ENCODE data around the gene ARRDC4. TPM values are rescaled to one million over a fixed set of nuclear protein-coding genes. Genes with fewer than 3 reads are reported as not detected.

The ARRDC4 gene
- total RNA-seq, 2 donors from 2014 or later: 29.6 to 31.0 TPM

DNA sequence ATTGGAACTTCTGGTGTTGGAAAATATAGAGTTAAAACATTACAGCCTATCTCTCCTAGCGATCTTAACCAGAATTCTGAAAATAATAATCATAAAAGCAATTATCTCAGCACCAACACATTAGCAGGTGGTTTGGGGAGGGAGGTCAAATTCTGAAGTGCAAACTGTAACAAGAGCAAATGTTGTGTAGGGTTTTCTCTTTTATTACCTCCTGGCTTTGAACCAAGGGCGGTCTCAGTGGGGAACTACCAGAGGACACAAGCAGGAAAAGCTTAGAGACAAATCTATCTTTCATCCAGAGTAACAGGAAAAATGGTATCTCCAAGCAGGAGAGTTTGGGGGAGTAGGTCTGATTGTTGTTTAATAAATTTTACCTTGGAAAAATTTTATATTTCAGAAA is 5.5 kb upstream of the ARRDC4 start:
- Histone ChIP-seq H3K36me3 (replicated peaks in 1 of 2; ENCODE audit: insufficient read depth in 1 of 2, low read depth in 2 of 2) (no peaks in the 10 kb centered on the region), H3K27me3 (no peaks in the 10 kb centered on the region), H3K27ac (no peak overlapping the region), H3K9me3 (no peaks in the 10 kb centered on the region), H3K4me1 (peaks cover 6% of the 10 kb centered on the region), H3K4me3 (no peak overlapping the region)
- TF ChIP-seq, protein P1, sequence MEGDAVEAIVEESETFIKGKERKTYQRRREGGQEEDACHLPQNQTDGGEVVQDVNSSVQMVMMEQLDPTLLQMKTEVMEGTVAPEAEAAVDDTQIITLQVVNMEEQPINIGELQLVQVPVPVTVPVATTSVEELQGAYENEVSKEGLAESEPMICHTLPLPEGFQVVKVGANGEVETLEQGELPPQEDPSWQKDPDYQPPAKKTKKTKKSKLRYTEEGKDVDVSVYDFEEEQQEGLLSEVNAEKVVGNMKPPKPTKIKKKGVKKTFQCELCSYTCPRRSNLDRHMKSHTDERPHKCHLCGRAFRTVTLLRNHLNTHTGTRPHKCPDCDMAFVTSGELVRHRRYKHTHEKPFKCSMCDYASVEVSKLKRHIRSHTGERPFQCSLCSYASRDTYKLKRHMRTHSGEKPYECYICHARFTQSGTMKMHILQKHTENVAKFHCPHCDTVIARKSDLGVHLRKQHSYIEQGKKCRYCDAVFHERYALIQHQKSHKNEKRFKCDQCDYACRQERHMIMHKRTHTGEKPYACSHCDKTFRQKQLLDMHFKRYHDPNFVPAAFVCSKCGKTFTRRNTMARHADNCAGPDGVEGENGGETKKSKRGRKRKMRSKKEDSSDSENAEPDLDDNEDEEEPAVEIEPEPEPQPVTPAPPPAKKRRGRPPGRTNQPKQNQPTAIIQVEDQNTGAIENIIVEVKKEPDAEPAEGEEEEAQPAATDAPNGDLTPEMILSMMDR (IDR thresholded peaks at IDR 0.05): no peak
- no peak for TF ChIP-seq POLR2A (IDR thresholded peaks at IDR 0.05)
- ATAC-seq (no peak), DNase-seq (no peak)
- intact Hi-C loops (cut with DNase I): no loop called here
- WGBS, 2 donors: 75 to 76% methylated on average over 2 of the region's 2 CpGs

DNA sequence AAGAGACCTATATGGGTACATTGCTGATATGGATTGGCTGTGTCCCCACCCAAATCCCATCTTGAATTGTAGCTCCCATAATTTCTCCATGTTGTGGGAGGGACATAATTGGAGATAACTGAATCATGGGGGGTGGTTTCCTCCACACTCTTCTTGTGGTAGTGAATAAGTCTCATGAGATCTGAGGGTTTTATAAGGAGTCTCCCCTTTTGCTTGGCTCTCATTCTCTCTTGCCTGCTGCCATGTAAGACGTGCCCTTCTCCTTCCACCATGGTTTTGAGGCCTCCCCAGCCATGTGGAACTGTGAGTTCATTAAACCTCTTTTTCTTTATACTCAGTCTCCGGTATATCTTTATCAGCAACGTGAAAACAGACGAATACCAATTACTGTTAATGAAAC is 5.0 kb upstream of the ARRDC4 start:
- TF ChIP-seq, protein P1 (IDR thresholded peaks at IDR 0.05): no peak
- TF ChIP-seq POLR2A (IDR thresholded peaks at IDR 0.05): no peak
- H3K36me3 ChIP-seq (replicated peaks in 1 of 2; ENCODE audit: insufficient read depth in 1 of 2, low read depth in 2 of 2): no peaks in the 10 kb centered on the region
- H3K4me1 ChIP-seq: peaks cover 6% of the 10 kb centered on the region
- no peak overlapping the region for H3K27ac ChIP-seq
- H3K27me3 ChIP-seq: no peaks in the 10 kb centered on the region
- ATAC-seq (no peak), DNase-seq (no peak)
- WGBS, 2 donors: 84 to 94% methylated on average over 4 of the region's 4 CpGs
- no peak overlapping the region for H3K4me3 ChIP-seq
- H3K9me3 ChIP-seq: no peaks in the 10 kb centered on the region
- intact Hi-C loops (cut with DNase I): no loop called here

DNA sequence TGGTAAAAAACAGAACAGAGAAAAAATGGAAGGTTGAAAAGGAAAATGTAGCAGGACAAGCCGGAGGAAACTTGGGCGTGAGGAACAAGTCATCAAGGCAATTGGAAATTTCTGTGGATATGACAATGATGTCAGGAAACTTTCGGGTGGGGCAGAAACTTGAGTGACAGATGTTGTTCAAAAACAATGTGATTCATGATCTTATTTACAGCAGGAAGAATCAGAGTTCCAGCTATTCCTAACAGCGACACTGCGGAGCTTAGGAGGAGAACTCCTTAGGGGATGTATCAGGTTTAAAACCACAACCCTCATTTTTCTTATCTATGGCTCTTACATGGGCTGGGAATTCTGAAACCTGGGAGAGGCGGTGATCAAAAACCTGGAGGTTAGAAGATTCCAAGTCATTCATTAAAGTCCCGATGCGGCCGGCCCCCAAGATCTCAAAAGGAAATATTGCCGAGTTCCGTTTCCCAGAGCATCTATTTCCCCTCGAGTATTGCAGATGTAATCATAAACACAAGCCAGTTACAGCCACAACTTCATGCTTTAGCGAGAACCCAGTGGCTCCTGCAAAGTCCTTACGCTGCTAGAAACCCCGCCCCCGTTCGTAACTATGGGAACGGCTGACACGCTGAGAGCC is 659 bp upstream of the ARRDC4 start:
- no peaks in the 10 kb centered on the region for H3K36me3 ChIP-seq (replicated peaks in 1 of 2; ENCODE audit: insufficient read depth in 1 of 2, low read depth in 2 of 2)
- ATAC-seq: no peak
- WGBS, 2 donors: 1 to 2% methylated on average over 18 to 19 of the region's 19 CpGs
- H3K4me1 ChIP-seq: peaks cover 35% of the 10 kb centered on the region
- peak overlapping the region; percentile 55 to 94 (median 73) for H3K27ac ChIP-seq
- no peaks in the 10 kb centered on the region for H3K9me3 ChIP-seq
- intact Hi-C loops (cut with DNase I): no loop called here
- H3K27me3 ChIP-seq: no peaks in the 10 kb centered on the region
- TF ChIP-seq POLR2A (IDR thresholded peaks at IDR 0.05): peak in 1 of 3 donors; percentile 53
- TF ChIP-seq, protein P1 (IDR thresholded peaks at IDR 0.05): no peak
- DNase-seq: no peak
- H3K4me3 ChIP-seq: peak overlapping the region in 1 of 2 donors; percentile 12

DNA sequence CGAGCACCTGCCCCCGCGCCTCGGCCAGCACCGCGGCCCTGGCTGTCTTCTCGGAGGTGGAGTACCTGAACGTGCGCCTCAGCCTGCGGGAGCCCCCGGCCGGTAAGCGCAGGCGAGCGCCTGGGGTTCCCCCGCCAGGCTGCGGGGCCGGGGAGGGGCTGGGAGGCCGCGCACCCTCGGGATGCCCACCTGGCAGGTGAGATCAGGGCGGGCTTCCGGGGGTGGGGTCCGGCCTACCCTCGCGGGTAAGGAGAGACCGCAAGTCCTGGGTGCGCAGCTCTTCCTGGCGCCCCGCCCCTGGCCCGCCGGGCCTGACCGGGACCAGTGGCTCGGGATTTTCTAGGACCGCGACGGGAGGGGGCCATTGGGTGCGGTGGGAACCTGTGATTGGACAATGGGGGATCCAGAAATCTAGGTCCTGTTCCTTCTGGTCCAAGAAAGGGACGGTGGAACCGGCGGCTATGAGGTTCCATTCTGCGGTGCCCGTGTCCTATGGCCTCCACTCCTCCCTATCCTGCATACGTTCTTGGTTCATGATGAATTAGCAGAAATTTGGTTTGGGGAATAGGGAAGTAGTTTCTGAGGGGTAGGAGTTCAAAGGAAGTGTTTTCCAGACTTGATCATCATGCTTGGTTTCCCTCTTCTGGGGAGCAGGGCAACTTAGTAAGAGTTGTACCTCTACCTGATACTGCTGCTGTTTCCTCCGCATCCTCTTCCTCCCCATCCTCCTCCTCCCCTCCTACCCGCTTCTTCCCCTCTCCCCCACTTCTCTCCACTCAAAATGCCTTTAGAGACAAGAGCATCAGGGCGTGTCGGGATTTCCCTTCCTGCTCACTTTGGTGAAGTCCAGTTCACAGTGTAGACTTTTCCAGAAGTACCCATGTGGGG is 808 bp downstream of the ARRDC4 start:
- Histone ChIP-seq H3K4me3 (peak overlapping the region; percentile 75 to 77), H3K4me1 (peaks cover 42% of the 10 kb centered on the region), H3K9me3 (no peaks in the 10 kb centered on the region), H3K27me3 (no peaks in the 10 kb centered on the region), H3K27ac (peak overlapping the region; percentile 87 to 97 (median 94)), H3K36me3 (replicated peaks in 1 of 2; ENCODE audit: insufficient read depth in 1 of 2, low read depth in 2 of 2) (no peaks in the 10 kb centered on the region)
- intact Hi-C loops (cut with DNase I): no loop called here
- ATAC-seq (peak; percentile 4), DNase-seq (peak; percentile 61 to 70 (median 67))
- no peak for TF ChIP-seq POLR2A (IDR thresholded peaks at IDR 0.05)
- TF ChIP-seq, protein P1 (IDR thresholded peaks at IDR 0.05): no peak
- 3 to 5% methylated on average over 13 to 47 of the region's 48 CpGs for WGBS, 2 donors
